Muscle of back (tissue), 11 donors: ENCODE results near the gene AMBP. TPM values are rescaled to one million over a fixed set of nuclear protein-coding genes. Genes with fewer than 3 reads are reported as not detected.

Experiments used
- DNase-seq, 3 donors: peaks; one replicate each; pipeline versions ENCODE4 v3.0.0 to v3.0.0-alpha.2; 2013
- polyA plus RNA-seq, 10 donors: library from polyadenylated mRNA; unstranded; fragments of 120-200 nt; gene quantifications; one replicate each; pipeline ENCODE4 v1.2.1, GENCODE V29; 2013; ENCODE audit not compliant: insufficient read length in 10 of 10

Gene AMBP
- polyA plus RNA-seq, 10 donors, result 0.15 to 2.4 (median 0.68) TPM; not detected in 7

DNA sequence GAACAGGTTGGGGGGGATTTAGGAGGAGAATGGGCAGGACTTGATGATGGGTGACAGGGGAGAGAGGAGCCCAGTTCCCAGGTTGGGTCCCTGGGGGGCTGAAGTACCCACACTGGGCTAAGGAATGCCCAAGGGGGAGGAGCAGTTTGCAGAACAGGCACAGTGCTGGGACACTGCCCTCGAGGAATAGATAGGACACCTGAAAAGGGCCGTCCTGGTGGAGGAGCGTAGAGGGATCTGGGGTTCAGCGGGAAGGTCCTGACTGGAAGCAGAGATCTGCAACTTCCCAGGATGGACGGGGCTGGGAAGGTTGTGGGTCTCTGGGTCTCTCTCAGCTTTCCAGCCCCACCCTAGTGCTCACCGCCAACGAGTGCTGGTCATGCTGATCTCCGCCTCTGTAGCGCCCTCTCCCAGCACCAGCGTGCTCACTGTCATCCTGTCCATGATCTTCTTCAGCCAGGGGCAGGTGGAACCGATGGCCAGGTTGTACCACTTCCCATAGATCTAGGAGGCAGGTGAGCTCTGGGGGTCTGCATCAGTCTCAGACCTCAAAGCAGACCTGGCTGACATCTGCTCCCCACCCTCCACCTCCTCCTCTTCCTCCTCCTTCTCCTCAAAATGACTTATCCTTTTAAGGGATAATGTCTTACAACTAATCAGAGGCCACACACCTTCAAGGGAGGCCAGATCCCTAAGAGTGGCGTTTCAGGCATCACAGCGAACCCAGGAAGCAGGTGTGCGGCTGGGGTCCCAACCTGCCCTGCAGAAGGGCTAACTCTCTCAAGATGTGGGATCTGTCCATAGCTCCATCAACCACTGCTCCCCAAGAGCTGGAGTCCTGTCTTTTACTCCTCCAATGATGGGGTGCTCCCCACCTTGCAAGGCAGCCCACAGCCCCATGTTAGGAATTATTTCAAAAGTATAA lies 1.6 kb downstream of the AMBP start:
- no peak for DNase-seq

DNA sequence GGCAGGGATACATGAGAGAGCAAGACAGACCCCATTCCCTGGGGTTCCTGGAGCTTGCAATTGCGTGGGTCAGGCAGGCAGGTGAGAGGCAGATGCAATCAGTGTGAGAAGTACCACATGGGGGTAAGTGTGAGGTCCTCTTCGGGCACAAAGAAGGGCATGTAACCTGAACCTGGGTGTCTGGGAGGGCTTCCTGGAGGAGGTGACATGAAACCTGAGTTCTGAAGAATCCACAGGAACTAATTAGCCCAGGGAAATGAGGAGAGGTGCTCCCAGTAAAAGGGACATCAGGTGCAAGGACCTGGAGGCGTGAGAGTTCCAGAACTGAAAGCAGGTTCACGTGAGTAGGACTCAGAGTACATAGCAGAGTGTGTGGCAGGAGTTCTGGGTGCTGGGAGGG lies 2.5 kb downstream of the AMBP start:
- no peak for DNase-seq

DNA sequence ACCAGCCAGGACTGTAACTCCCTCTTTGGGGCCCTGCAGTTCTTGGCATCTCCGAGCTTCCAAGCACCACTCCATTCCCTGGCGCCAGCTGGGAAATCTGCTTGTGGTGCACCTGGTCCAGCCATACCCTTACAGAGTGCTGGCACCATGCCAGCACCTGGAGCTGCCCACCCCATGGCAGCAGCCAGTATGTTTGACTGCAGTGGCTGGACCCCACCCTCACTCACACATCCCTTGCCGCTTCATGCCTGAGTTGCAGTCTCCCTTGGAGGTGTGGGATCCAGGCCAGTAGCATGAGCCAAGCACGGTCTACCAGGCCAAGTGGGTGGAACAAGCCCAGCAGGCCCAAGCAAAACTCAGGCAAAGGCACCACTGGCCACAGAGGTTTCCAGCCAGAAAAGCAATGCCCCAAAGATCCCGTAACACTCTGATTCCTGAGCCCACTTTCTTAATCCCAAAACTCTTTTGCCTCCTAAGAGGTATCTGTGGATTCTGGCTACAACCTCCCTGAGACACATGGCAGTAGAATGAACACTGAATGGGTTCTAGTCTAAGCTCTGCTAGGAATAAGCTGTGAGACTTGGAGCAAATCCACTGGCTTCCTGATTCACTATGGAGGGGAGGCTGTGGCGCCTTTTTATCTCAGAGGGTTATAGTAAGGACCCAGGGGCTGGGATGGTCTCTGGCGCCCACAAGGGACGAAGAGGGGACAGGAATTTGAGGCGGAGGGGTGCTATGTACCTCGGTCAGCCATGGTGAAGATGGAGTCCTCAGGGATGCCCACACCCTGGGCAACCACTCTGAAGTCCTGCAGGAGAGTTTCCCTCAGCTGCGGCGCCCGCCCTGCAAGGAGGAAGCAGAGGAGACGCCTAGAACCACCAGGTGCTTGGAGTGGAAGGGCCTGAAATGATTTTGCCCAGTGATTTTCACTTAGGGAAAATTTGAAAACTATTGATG lies 5.6 kb downstream of the AMBP start:
- peak in 2 of 3 donors; percentile 50 to 61 for DNase-seq

DNA sequence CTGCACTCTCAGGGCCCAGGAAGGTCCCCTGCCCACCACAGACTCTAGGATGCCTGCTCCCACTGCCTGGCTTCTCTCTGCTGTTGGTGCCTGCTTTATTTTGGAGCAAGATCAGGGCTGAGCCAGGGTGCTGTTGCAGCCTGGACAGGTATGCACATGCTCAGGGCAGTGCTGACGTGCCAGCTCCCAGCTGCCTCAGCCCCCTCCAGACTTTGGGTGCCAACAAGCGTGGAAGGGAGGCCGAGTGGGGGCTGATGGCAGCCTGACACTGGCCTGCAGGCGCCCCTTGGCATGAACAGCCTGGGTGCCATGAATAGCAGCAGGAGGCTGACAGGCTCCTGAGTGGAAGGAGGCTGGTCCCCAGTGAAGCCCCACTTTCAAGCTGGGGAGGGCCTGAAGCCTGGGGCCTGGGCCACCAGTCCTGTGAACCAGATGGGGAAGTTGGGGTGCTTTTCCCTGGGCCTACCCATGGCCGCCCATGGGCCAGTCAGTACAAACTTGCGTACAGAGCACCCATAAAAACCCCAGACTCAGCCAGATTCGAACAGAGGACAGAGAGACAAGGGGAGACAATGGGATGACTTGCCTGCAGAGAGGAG lies 6.8 kb downstream of the AMBP start:
- DNase-seq, result no peak

DNA sequence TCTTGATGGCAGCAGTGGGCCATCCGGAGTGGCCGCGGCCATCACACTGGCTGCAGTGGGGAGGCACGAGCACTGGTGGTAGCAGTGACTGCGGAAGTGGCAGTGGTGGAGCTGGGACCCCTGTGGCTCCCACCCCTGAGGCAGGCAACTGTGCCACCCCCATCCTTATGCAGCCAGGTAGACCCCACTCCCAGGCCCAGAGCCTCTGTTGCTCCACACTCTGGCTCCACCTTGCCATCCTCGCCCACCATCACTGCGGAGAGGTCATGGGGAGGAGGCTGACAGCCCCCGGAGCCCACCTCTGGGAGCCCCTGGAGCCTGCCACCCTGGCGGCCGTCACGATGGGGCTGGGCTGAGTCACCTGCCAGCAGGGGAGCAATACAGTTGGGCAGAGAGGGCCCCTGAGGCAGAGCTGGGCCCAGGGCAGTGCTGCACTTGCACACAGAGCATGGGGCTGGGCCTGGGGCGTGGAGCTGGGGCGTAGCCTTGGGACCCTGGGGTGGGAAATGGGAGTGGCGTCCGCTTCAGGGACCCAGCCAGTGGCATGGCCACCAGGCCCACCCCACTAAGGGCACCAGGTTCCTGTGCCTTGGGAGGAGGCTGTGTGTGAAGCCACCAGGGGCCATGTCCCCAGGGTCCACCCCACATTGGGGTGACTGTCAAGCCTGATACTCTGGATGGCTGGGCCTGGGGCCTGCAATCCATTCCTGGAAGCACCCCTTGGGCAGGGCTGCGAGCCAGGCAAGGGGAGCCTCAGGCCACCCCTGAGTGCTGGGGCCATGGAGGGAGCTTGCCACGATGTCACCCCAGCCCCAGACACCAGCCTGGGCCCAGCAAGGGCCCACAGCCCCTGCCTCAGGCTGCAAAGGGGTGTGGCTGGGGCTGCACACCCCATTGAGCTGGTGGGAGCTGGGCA lies 7.7 kb downstream of the AMBP start:
- no peak for DNase-seq

DNA sequence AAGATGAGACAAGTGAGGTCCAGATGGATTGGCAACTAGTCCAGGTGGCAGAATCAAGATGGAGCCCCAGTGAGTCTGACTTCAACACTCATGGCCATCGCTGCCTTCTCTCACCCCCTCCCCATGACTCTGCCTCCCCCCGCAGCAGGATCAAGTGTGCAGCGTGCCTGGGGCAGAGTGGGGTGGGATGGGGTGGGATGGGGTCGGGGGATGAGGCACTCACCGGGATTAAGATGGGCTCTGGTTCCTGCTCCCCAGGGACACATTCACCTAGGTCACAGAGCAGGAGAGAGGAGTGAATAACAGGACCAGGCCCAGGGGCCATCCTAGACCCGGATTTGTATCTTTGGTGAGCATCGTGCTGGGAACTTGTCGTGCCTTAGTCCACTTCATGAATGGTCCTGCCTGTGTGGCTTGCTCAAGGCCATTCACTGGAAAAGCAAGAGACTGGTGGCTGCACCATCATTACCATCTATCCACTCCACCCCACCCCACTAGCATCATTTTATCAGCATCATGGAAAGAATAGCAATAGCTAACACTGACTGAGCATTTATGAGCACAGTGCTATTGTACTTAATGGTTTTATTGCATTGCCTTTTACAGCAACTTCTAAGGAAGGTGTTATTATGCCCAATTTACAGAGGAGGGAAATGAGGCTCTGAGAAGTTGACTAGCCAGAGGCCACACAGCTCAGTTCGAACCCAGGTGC lies 8.5 kb downstream of the AMBP start:
- DNase-seq, result no peak

DNA sequence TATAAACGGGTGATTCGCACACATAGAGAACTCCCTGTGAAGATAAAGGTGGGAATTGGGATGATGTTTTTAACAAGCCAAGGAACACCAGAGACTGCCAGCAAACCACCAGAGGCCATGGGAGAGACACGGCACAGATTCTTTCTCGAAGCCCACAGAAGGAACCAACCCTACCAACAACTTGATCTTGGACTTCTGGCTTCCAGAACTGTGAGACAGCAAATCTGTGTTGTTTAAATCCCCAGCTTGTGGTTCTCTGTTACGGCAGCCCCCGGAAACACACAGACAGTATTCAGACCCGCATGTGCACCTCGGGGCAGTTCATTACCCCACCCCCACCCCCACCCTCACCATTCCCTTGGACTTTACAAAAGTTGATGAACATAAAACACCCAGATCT lies 12.8 kb downstream of the AMBP start:
- no peak for DNase-seq

DNA sequence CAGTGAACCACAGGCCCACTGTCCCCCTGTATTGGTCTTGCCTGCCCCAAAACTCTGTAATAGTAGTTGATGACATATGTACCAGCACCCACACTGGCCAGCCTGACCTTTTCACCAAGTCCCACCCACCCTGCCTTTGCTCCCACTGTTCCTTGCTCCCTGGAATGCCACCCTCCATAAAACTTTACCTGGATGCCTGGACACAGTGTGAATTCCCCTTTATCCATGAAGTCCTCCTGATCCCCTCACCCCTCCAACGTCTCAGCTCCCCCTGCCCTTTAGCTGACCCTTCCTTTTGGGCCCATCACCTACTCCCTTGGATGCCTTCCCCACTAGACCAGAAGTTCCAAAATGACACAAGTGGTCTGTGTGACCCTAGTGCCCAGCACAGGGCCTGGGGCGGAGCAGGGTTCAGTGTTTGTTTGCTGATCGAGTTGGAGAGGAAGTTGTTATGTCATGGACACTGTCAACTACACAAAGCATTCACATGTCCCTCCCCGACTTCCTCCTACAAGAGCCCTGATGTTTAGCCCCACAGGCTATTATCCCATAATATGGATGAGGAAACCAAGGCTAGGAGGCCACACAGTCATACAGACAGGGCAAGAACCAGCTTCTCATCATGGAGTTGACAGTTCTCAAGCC lies 16.1 kb downstream of the AMBP start:
- DNase-seq, result no peak

DNA sequence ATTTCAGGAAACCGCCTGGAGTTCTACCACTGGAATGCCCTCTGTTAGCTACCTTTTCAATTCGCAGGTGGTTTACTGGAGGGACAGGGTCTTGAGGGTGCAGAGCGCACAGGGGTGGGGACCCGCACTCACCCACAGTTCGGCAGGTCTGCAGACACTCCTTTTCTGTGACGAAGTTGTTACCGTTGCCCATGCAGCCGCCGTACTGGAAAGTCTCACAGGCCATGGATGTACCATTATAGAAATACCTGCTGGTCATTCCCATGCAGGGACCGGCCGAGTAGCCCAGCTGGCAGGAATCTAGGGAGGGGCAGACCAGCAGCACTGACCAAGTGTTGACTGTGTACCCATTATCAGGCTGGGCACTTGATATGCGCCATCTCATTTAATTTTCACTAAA lies 16.8 kb downstream of the AMBP start:
- DNase-seq, result no peak

DNA sequence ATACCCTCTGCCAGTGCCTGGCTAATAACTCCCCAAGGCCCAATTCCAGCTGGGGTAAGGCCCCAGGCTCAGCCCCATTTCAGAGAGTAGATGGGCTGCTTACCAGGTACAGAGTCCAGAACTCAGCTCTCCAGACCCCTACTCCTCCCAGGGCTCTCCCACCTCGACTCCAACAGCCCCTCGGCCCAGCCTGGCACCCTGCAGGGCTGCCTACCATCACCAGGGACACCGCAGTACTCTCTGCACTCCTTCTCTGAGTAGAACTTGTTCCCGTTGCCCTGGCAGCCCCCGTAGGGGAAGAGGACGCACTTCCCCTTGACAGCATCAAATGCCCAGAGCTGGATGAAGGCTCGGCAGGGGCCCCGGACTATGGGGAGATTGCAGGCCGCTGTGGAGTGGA lies 17.4 kb downstream of the AMBP start:
- DNase-seq, result no peak

DNA sequence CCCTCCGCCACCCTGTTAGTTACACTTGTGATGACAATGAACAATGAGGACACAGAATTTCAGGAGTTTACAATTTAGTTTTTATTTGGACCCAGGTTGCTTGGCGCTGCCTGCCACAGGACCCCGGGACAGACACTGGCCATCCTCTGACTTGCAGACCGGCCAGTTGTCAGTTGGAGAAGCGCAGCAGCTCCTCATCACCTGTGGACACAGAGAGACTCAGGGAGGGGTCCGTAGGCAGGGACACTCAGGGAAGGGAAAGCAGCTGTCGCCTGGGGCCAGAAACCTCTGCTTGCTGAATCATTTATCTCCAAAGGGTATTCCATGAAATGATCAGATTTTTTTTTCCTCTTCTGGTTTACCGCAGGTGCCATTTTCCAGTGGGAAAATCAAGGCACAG lies 18.0 kb downstream of the AMBP start:
- DNase-seq, result no peak

DNA sequence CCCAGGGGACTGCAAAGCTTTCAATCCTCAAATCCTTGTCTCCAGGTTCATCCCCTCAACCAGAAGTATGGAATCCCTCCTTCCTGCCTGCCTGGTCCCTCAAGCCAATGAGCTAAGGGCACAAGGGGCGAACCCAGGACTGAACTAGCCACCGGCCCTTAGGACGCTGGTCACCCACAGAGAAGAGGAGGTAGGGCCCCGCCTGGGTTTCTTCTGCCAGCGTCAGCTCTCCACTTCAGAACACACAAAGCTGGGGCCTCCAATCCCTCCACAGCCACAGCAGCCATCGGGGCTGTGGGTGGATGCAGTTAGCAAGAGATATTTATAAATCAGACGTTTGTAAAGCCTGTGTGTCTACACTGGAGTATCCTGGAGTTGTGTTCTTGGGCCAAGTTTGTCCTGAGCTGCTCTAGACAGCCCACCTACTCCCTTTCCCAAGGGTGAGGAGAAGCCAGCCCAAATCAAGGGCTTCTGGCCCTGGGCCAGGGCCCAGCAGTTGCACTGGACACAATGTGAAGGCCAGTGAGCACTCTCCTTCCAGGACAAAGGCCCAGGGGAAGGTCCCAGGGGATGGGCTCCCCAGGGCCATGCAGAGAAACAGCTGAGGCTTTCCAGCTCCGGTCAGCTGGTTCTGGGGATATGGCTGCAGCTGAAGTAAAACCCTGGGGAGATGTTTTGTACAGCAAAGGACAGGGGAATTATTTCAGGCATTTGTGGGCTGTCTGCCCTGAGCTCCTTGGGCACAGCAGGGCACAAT lies 18.9 kb downstream of the AMBP start:
- peak in 1 of 3 donors; percentile 19 for DNase-seq

DNA sequence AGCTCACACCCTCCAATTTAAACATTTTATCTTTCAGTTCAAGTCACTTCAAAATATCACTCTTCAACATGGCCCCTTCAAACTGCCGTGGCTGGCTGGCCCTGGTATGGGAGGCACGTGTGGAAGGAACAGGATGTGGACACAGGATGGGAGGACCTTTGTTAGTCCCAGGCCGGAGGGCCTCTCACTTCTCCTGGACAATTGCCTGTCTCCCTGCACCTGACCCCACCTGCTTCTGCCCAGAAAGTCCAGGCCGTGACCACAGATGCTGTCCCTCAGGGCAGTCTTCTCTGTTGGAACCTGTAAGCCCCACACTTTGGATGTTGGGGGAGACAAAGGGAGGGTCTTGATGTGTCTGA lies 19.4 kb downstream of the AMBP start:
- DNase-seq, result no peak

DNA sequence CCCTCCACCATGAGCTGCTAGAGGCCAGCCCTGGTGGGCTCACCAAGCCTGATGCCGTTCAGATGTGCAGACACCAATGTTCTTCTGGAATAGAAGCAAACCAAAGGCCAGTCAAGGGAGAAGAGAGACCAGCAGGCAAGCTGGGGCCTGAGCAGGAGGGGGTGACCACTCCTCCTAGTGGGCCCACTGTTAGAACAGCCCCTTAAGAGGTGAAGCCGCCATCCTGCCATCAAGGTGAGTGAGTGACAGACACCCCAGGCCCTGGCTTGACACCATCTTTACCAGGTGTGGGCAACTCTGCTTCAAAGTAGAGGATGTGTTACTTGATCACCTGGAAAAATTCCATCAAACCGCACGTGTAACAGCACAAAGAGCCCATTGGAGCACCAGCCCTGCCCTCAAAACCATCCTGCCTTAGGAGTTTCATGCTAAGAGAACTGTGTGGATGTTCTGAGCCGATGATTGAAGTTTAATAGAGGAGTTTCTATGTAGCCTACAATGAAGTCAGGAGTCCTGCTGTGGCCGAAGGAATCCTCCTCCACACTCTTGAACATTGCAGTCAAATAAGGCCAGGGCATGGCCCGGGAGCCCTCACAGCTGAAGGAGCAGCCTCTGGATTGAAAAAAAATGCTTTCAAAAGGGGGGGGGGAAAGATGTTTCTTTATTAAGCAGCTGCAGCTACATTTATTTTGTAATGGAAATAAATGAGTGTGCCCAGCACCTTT lies 20.8 kb downstream of the AMBP start:
- DNase-seq, result no peak

DNA sequence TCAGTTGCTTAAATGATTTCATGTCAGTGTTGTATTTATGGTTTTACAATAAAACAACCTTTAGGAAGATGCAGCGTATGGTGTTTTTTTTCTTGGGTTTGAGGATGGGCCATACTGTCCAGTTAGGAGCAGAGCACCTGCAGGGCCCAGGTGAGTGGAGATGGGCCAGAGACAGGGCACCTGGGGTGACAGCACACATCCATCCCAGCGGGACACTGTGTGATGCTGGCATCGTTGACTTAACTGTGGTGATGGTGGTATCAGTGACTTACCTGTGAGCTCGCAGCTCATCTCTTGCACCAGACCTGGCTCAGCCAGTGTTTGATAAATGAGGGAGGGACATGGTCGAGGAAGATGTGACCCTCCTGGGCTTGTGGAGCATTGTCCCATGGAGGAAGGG lies 21.6 kb downstream of the AMBP start:
- DNase-seq, result no peak

DNA sequence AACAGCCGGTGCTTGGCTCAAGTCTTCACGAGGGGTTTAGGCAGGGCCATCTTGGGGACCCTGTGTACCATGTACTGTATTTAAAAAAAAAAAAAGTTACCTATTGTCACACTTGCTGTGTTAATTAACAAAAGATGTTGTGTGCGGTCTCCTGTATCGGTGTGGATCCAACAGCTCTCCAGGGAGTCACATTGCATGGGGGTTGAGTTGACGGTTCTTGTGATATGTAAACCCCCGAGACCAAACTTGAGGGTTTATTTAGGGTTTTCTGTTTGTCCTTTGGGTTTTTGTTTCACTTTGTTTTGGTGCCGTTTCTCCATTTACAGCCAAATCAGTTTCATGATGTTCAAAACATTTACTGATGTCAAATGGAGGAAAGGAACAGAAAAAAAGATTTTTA lies 22.2 kb downstream of the AMBP start:
- DNase-seq, result no peak

DNA sequence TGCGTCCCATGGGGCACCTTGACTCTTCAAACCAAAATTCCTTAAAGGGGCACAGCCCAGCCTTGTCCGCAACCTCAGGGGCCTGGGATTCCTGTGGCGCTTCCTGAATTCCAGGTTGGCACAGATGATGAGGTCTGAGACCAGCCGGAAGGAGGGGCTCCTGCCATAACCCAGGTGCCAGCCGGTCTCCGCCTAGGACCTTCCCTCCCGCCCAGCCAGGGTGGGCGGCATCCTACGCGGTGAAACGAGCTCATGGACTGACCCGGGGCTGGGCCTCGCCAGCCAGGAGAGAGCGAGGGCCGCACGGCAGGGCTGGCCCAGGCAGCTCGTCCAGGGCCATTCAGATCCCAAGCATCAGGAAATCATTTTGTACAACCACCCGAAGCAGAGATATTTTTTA lies 23.0 kb downstream of the AMBP start:
- no peak for DNase-seq

DNA sequence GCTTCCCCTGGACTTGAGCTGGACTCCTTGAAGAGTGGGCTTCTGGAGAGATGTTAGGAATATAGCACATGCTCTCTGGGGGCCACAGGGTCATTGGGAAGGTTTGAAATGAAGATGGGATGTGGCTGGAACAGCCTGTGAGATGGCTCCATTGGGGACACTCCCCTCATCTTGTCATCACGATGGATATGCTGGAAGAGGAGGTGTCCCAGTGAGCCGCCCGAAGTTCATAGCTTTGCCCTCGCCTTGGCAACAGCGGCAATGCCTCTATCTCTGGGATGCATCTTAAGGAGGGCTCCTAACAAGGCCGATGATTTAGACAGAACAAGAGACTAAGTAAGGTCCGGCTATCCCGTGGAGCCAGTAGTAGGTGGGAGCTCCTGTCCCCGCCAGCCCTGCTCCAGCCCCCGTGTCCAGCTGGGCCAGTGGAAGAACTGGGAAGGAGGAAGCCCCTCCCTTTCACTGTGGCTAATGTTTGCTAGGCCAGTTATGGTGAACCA lies 23.9 kb downstream of the AMBP start:
- no peak for DNase-seq
